ENCODE measurements around the gene C12orf57. TPM values are rescaled to one million over a fixed set of nuclear protein-coding genes. Genes with fewer than 3 reads are reported as not detected.

Gene C12orf57
- polyA plus RNA-seq, 4 donors, result 119 to 379 (median 273) TPM

- WGBS, 3 donors, result 75 to 78% (median 77%) methylated on average over 10 of the region's 10 CpGs
- H3K27me3 ChIP-seq (ENCODE audit: control insufficient read depth in 3 of 3, insufficient read depth in 3 of 3, low read length in 3 of 3), result no peaks in the 10 kb centered on the region
- H3K9me3 ChIP-seq (ENCODE audit: control insufficient read depth in 2 of 2, insufficient read depth in 1 of 2, low read depth in 1 of 2, low read length in 1 of 2), result no peaks in the 10 kb centered on the region
- H3K27ac ChIP-seq (ENCODE audit: low read depth in 1 of 3, low read length in 2 of 3), result no peak overlapping the region
- DNase-seq (no peak), FAIRE-seq (no peak)
- H3K4me3 ChIP-seq (ENCODE audit: low read depth in 1 of 3, low read length in 3 of 3), result no peak overlapping the region
- H3K4me1 ChIP-seq (ENCODE audit: control insufficient read depth in 3 of 3, insufficient read depth in 2 of 3, low read depth in 1 of 3, low read length in 2 of 3), result peaks cover 3 to 24% (median 7%) of the 10 kb centered on the region in 3 donors
- peaks cover 0 to 3% (median 0%) of the 10 kb centered on the region in 3 donors for H3K36me3 ChIP-seq (ENCODE audit: control insufficient read depth in 3 of 3, insufficient read depth in 2 of 3, low read depth in 1 of 3, low read length in 3 of 3)
These were observed 20.7 kb upstream of the C12orf57 start for GRCh38 chr12:6923003-6923732.

DNA sequence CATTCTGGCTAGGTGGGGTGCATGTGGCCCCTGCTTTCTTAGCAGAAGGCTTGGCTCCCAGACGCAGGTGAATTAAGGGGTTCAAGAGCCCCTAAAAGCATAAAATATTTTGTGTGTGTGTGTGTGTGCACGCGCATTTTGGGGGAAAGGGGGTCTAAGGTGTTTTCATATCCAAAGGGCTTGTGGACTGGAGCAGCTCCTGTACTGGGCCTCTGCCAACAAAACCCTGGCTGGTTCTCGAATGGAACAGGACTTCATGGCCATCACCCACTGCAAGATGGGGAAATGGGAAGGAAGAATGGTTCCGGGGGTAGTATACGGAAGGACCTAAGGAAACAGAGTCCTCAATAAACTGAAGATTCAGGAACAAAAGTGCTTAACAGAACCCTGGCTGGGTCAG lies 20.0 kb upstream of the C12orf57 start:
- Histone ChIP-seq H3K36me3 (ENCODE audit: control insufficient read depth in 3 of 3, insufficient read depth in 2 of 3, low read depth in 1 of 3, low read length in 3 of 3) (peaks cover 0 to 3% (median 0%) of the 10 kb centered on the region in 3 donors), H3K4me3 (ENCODE audit: low read depth in 1 of 3, low read length in 3 of 3) (no peak overlapping the region), H3K27me3 (ENCODE audit: control insufficient read depth in 3 of 3, insufficient read depth in 3 of 3, low read length in 3 of 3) (no peaks in the 10 kb centered on the region), H3K9me3 (ENCODE audit: control insufficient read depth in 2 of 2, insufficient read depth in 1 of 2, low read depth in 1 of 2, low read length in 1 of 2) (no peaks in the 10 kb centered on the region), H3K4me1 (ENCODE audit: control insufficient read depth in 3 of 3, insufficient read depth in 2 of 3, low read depth in 1 of 3, low read length in 2 of 3) (peaks cover 3 to 24% (median 8%) of the 10 kb centered on the region in 3 donors), H3K27ac (ENCODE audit: low read depth in 1 of 3, low read length in 2 of 3) (no peak overlapping the region)
- 51 to 63% (median 58%) methylated on average over 6 of the region's 6 CpGs for WGBS, 3 donors
- no peak for FAIRE-seq
- no peak for DNase-seq

DNA sequence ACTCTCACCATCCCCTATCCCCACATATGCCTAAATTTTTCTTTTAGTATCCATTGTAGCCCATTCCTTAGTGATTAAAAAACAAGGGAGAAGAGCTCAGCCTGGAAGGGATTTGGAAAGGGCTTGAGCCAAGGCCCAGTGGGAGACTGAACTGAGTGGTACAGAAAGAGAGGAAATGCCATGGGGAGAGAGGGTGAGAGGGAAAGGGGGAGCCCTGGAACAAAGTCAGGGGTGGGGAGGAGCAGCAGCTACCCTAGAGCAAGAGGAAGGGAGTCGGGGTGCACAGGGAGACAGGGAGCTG lies 18.6 kb upstream of the C12orf57 start:
- no peaks in the 10 kb centered on the region for H3K27me3 ChIP-seq (ENCODE audit: control insufficient read depth in 3 of 3, insufficient read depth in 3 of 3, low read length in 3 of 3)
- H3K9me3 ChIP-seq (ENCODE audit: control insufficient read depth in 2 of 2, insufficient read depth in 1 of 2, low read depth in 1 of 2, low read length in 1 of 2), result no peaks in the 10 kb centered on the region
- H3K27ac ChIP-seq (ENCODE audit: low read depth in 1 of 3, low read length in 2 of 3), result peak overlapping the region; percentile 27 to 92 (median 83)
- H3K4me1 ChIP-seq (ENCODE audit: control insufficient read depth in 3 of 3, insufficient read depth in 2 of 3, low read depth in 1 of 3, low read length in 2 of 3), result peaks cover 7 to 36% (median 14%) of the 10 kb centered on the region in 3 donors
- DNase-seq (no peak), FAIRE-seq (no peak)
- WGBS, 3 donors, result 15 to 36% (median 30%) methylated on average over 1 of the region's 1 CpG
- H3K36me3 ChIP-seq (ENCODE audit: control insufficient read depth in 3 of 3, insufficient read depth in 2 of 3, low read depth in 1 of 3, low read length in 3 of 3), result peaks cover 0 to 8% (median 0%) of the 10 kb centered on the region in 3 donors
- H3K4me3 ChIP-seq (ENCODE audit: low read depth in 1 of 3, low read length in 3 of 3), result no peak overlapping the region

GRCh38 chr12:6925540-6926279 lies 18.1 kb upstream of the C12orf57 start:
- DNase-seq (peak; percentile 56 to 89), FAIRE-seq (no peak)

DNA sequence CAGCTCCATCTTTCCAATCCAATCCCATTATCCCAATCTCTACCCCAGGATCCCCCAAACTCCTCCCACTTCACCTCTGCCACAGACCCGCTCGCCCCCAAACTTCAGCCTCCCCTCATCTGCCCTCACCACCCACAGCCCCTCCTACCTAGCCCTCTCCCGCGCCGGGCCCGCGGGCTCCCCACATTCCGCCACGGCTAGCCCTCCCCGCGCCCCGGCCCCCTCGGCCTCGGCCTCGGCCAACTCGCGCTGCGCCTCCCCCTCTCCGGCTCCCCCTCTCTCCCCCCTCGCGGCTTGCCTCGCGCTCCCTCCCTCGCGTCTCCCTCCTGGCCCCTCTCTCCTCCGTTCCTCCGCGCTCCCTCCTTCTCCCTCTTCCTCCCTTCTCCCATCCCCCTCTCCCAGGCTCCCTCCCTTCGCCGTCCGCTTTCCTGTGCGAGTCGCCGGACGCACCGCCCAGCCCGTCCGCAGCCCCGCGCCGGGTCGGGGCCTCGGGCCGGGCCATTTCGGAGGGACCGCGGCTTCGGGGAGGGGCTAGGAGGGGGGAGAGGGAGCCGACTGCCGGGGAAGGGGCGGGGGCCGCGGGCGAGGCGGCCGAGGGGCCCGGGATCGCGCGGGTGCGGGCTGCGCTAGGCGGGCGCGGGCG lies 16.3 kb upstream of the C12orf57 start, which contains the start of gene ATN1:
TSS of gene ATN1 (plus strand) at position 581 of the 643 bp plus-strand sequence. CDS start 6,043 bp downstream, outside the sequence.
- H3K4me1 ChIP-seq (ENCODE audit: control insufficient read depth in 3 of 3, insufficient read depth in 2 of 3, low read depth in 1 of 3, low read length in 2 of 3), result peaks cover 7 to 42% (median 14%) of the 10 kb centered on the region in 3 donors
- 0 to 1% (median 1%) methylated on average over 32 to 66 of the region's 66 CpGs for WGBS, 3 donors
- H3K27me3 ChIP-seq (ENCODE audit: control insufficient read depth in 3 of 3, insufficient read depth in 3 of 3, low read length in 3 of 3), result no peaks in the 10 kb centered on the region

More at GRCh38 chr12:6925540-6926279, 18.1 kb upstream of the C12orf57 start:
- Histone ChIP-seq H3K36me3 (ENCODE audit: control insufficient read depth in 3 of 3, insufficient read depth in 2 of 3, low read depth in 1 of 3, low read length in 3 of 3) (peaks cover 0 to 9% (median 0%) of the 10 kb centered on the region in 3 donors), H3K27me3 (ENCODE audit: control insufficient read depth in 3 of 3, insufficient read depth in 3 of 3, low read length in 3 of 3) (no peaks in the 10 kb centered on the region), H3K4me1 (ENCODE audit: control insufficient read depth in 3 of 3, insufficient read depth in 2 of 3, low read depth in 1 of 3, low read length in 2 of 3) (peaks cover 7 to 37% (median 14%) of the 10 kb centered on the region in 3 donors), H3K4me3 (ENCODE audit: low read depth in 1 of 3, low read length in 3 of 3) (peak overlapping the region in 1 of 3 donors; percentile 66), H3K27ac (ENCODE audit: low read depth in 1 of 3, low read length in 2 of 3) (peak overlapping the region; percentile 79 to 92 (median 83)), H3K9me3 (ENCODE audit: control insufficient read depth in 2 of 2, insufficient read depth in 1 of 2, low read depth in 1 of 2, low read length in 1 of 2) (no peaks in the 10 kb centered on the region)
- 19 to 26% (median 20%) methylated on average over 8 of the region's 8 CpGs for WGBS, 3 donors

DNA sequence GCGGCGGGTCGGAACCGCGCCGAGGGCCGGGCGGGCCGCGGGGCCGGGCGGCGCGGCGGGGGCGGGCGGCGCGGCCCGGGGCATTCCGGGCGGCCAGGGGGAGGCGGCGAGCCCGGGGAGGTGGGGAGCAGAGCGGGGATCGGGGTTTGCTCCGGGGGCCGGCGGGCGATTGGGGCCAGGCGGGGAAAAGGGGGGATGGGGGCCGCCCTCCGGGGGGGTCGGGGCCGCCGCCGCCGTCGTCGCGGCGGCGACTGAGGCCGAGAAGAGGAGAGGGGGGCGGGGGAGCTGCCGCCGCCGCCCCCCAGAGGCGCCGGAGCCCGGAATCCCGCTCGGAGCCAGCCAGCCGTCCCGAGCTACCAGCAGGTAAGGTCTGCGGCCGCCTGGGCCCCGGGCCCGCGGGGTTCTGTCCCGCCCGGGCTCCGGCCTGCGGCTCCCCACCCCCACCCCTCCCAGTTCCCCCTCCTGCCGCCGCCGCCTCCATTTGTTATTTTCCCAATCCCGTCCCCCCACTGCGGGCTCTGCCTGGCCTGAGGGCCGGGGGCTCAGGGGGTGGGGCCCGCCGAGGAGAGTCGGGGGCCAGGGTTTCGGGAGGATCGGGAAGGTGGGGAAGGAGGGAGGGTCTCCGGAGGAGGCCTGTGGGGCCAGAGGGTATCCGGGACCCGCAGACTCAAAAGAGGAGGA lies 15.7 kb upstream of the C12orf57 start:
- 1 to 2% (median 1%) methylated on average over 28 to 78 of the region's 79 CpGs for WGBS, 3 donors
- Histone ChIP-seq H3K4me1 (ENCODE audit: control insufficient read depth in 3 of 3, insufficient read depth in 2 of 3, low read depth in 1 of 3, low read length in 2 of 3) (peaks cover 7 to 42% (median 14%) of the 10 kb centered on the region in 3 donors), H3K36me3 (ENCODE audit: control insufficient read depth in 3 of 3, insufficient read depth in 2 of 3, low read depth in 1 of 3, low read length in 3 of 3) (peaks cover 0 to 7% (median 0%) of the 10 kb centered on the region in 3 donors), H3K27ac (ENCODE audit: low read depth in 1 of 3, low read length in 2 of 3) (peak overlapping the region; percentile 55 to 86 (median 84)), H3K9me3 (ENCODE audit: control insufficient read depth in 2 of 2, insufficient read depth in 1 of 2, low read depth in 1 of 2, low read length in 1 of 2) (no peaks in the 10 kb centered on the region), H3K4me3 (ENCODE audit: low read depth in 1 of 3, low read length in 3 of 3) (peak overlapping the region; percentile 70 to 82 (median 76)), H3K27me3 (ENCODE audit: control insufficient read depth in 3 of 3, insufficient read depth in 3 of 3, low read length in 3 of 3) (no peaks in the 10 kb centered on the region)
- FAIRE-seq (no peak), DNase-seq (peak in 1 of 2 donors; percentile 54)

More for the DNA sequence above, 16.3 kb upstream of the C12orf57 start, which contains the start of gene ATN1:
- DNase-seq, result peak; percentile 66 to 86
- FAIRE-seq, result no peak
- H3K36me3 ChIP-seq (ENCODE audit: control insufficient read depth in 3 of 3, insufficient read depth in 2 of 3, low read depth in 1 of 3, low read length in 3 of 3), result peaks cover 0 to 6% (median 0%) of the 10 kb centered on the region in 3 donors
- no peaks in the 10 kb centered on the region for H3K9me3 ChIP-seq (ENCODE audit: control insufficient read depth in 2 of 2, insufficient read depth in 1 of 2, low read depth in 1 of 2, low read length in 1 of 2)
- H3K27ac ChIP-seq (ENCODE audit: low read depth in 1 of 3, low read length in 2 of 3), result peak within 1 kb of the TSS; percentile 83 to 92 (median 86)
- H3K4me3 ChIP-seq (ENCODE audit: low read depth in 1 of 3, low read length in 3 of 3), result peak within 1 kb of the TSS; percentile 70 to 82 (median 76)

DNA sequence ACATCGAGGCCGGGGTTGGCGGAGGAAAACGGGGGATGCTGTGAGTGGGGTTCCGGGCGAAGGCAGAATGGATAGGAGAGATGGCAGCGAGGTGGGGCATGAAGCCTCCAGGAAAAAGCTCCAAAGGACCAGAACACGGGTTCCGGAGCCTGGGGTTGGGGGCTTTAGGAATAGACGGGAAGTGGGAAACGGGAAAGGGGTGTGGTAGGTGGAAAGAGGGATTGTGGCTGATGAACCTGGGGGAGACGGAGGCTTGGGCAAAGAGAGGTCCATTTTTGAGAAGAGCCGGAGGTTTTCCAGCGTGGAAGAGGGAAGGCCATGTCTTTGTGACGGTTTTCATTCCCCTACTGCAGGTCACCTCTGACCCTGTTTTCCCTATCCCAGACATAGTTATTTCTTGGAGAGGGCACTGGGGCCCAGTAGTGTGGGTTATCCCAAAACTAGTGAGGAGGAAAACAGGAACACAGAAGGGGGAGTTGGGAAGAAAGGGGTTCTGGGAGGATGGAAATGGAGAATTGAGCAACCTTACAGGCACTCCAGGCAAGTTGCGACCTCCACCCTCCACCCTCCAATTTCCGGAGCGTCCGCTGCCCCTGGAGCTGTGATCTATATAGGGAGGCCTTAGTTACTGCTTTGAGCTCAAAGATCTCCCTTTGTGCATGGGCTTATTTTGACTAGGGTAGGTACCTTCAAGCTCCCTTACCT lies 15.0 kb upstream of the C12orf57 start:
- no peaks in the 10 kb centered on the region for H3K9me3 ChIP-seq (ENCODE audit: control insufficient read depth in 2 of 2, insufficient read depth in 1 of 2, low read depth in 1 of 2, low read length in 1 of 2)
- H3K4me3 ChIP-seq (ENCODE audit: low read depth in 1 of 3, low read length in 3 of 3), result peak overlapping the region; percentile 70 to 82 (median 76)
- FAIRE-seq, result no peak
- H3K4me1 ChIP-seq (ENCODE audit: control insufficient read depth in 3 of 3, insufficient read depth in 2 of 3, low read depth in 1 of 3, low read length in 2 of 3), result peaks cover 7 to 42% (median 14%) of the 10 kb centered on the region in 3 donors
- H3K27me3 ChIP-seq (ENCODE audit: control insufficient read depth in 3 of 3, insufficient read depth in 3 of 3, low read length in 3 of 3), result no peaks in the 10 kb centered on the region
- no peak for DNase-seq
- H3K36me3 ChIP-seq (ENCODE audit: control insufficient read depth in 3 of 3, insufficient read depth in 2 of 3, low read depth in 1 of 3, low read length in 3 of 3), result peaks cover 0 to 13% (median 0%) of the 10 kb centered on the region in 3 donors
- peak overlapping the region; percentile 55 to 86 (median 84) for H3K27ac ChIP-seq (ENCODE audit: low read depth in 1 of 3, low read length in 2 of 3)
- 6 to 21% (median 15%) methylated on average over 19 of the region's 19 CpGs for WGBS, 3 donors
